GM18873 (cell line): ENCODE results near the gene KCNIP1.

Experiments
- ATAC-seq: cut with Tn5 transposase; IDR thresholded peaks from one replicate; pipeline ENCODE4 v1.9.1; 2021; ENCODE audit warnings: mild to moderate bottlenecking, moderate library complexity, moderate number of reproducible peaks; ENCODE audit not compliant: unreplicated experiment, low FRiP score

Gene KCNIP1

DNA sequence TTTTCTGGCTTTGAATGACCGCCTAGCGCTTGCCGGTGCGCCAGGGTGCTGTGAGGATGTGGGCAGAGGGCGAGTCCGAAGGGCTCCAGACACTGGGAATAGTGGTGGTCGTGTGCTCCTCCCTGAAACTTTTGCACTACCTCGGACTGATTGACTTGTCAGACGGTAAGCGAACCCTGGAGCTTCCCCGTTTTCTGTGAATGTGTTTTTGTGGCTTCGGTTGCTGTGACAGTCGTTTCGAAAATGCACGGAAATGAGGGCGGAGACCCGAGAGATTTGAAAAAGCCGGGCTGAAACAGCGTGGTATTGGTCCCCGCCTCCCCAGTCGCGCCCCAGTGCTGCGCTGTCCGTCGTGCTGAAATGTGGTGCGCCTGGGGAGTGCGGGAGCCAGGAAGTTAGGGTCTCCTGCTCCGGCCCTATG lies 177.2 kb downstream of the KCNIP1 start:
- no peak for ATAC-seq

DNA sequence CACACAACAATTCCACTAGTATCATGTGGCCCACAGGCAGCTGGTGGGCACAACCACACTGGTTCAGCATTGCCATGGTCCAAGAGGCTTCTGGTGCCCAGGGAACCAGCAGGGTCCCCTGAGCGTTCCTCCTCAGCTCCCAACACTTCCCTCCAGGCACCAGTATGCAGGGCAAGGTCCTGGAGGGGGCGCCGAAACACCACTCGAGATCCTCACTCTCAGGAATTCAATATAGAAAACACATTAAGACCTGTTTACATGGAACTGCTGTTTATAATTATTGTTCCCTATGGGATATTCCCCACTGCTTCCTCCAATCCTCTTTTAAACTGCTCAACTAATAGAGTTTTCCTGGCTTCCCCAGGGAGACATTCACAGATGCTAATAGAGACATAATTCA lies 187.8 kb downstream of the KCNIP1 start:
- ATAC-seq: no peak

- ATAC-seq: no peak
Observed at GRCh38 chr5:170693701-170694100, 189.9 kb downstream of the KCNIP1 start.

DNA sequence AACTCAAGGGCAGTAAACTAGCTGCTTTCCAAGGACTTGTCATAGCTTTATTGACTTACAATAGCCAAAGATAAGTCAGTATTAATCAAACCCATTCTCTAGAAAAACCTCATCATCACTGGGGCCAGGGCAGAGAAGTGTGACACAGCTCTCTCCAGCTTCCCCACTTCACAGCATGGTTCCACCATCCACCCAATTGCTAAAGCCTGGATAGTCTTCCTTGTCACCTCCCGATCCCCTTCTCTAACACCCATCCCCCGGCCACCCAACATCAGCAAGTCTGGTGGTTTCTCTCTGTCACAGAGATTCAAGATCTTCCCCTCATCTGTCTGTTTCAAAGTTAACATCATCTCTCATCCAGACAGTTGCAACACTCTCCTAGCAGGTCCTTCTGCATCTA lies 191.1 kb downstream of the KCNIP1 start:
- ATAC-seq: no peak

- ATAC-seq: no peak
Observed at GRCh38 chr5:170697031-170697430, 193.2 kb downstream of the KCNIP1 start.

DNA sequence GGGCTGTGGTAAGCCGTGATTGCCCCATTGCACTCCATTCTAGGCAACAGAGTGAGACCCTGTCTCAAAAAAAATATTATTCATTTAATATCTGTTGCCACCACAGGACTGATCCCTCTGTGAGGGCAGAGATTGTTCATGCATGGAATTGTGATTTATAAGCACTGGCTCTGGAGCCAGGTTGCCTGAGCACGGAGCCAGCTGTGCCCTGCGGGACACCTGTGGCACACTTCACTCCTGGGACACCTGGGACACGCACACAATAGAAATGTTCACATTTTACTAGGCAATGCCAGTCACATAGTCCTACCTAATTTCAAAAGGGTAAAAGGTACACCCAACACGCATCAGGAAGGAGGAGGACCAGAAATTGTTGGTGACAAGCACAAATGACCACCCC lies 196.7 kb downstream of the KCNIP1 start:
- ATAC-seq: no peak

DNA sequence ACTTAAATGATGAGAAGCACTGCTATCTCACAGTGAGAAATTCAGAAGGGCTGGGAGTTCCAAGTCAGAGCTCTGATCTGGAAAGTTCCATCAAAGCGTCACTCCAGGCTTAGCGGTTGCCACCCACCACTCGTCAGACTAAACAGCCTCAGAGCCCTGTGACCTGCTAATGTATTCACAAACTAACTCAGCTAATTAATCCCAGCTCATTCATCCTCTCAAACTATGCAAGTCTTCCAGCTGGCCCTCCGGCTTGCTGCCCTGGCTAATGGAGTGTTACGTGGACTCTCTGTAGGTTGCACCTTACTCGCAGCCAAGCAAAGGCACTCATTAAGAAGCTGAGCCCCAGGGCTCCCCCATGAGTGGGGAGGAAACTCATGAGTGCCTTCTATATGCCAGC lies 197.5 kb downstream of the KCNIP1 start:
- ATAC-seq: no peak

DNA sequence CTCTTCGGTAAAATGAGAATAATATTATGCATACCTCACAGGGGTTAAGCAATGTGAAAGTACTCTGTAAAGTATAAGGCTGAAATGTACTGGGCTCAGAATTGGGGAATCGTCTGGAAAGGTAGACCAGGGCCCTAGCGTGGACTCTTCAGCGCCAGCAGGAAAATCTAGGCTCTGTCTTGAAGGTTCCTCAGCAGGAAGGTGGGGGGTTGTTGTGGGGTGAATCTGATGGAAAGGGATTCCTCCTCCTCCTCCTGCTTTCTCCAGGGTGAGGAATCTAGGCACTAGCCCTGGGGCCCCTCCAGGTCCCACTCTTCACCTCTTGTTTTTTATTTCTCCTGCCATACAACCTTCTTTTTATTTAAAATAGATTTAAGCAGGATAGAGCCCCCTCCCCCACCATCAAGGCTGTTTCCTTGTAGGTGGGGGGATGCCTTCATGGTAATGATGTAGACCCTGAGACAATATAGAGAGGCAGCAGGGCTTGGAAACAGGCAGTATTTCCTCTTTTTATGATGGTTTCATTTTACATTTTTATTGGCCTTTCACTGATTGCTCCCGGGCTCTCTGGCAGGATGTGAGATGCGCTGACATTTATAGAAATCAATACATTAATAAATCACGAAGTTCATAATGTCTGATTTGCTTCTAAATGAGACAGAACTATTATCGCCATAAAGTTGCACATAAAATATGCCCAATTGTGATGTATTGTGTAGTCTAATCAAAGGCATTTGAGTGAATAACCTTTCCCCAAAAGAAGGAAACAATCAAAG lies 200.8 kb downstream of the KCNIP1 start:
- no peak for ATAC-seq

DNA sequence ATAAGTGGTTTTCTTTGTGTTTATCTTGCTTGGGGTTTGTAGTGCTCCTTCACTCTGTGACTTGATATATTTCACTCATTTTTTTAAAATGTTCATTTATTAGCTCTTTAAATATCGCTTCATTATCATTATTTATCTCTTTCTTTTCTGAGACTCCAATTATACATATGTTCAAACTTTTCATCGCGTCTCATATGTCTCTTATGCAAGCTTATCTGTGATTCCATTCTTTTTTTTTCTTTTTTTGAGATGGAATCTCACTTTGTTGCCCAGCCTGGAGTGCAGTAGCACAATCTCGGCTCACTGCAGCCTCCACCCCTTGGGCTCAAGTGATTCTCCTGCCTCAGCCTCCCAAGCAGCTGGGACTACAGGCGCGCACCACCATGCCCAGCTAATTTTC lies 205.8 kb downstream of the KCNIP1 start:
- ATAC-seq: no peak

DNA sequence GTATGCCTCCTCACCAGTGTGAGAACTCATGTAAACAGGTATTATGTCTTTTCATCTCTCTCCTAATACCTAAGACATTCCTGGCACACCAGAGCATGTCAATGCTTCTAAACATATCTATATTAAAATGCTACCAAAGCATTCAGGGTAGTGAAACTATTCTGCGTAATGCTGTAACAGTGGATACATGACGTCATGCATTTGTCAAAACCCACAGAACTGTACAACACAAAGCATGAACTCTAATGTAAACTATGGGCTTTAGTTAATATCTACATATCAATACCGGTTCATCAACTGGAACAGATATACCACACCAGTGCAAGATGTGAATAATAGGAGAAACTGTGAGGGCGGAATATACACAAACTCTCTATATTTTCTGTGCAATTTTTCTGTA lies 207.5 kb downstream of the KCNIP1 start:
- no peak for ATAC-seq

GRCh38 chr5:170715141-170715540 lies 211.3 kb downstream of the KCNIP1 start:
- ATAC-seq: no peak

- ATAC-seq: no peak
Observed at GRCh38 chr5:170716396-170716795, 212.6 kb downstream of the KCNIP1 start.

GRCh38 chr5:170719551-170719950 lies 215.7 kb downstream of the KCNIP1 start:
- no peak for ATAC-seq

DNA sequence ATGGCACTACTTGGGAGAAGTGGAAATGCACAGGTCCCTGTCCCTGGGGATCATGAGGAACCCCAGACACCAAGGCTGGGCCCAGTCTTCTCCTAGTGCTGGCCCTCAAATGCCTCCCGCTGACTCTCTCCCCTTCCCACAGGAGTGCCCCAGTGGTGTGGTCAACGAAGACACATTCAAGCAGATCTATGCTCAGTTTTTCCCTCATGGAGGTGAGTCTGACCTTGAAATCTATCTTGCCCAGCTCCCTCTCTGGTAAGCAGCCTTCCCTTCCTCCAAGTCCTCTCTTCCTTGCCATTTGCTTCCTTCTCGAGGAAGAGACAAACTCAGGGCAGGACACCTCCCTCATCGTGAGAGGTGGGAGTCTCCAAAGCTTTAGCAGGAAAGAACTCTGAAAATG lies 216.4 kb downstream of the KCNIP1 start:
- ATAC-seq: no peak

GRCh38 chr5:170720984-170721383 lies 217.2 kb downstream of the KCNIP1 start:
- no peak for ATAC-seq

DNA sequence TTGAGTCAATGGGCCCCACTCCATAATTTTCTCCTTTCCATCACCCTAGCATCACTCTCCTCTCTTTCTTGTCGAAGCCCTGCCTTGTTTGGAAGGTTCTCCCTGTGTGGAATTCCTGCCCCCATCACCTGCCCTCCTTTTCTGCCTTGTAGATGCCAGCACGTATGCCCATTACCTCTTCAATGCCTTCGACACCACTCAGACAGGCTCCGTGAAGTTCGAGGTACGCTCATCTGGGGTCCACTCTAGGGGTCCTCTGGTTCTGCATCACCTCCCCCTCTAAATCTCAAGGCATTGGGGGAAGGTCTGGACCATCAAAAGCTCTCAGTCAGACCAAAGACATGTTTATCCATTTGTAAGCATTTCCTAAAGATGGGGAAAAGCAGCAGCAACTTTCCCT lies 217.9 kb downstream of the KCNIP1 start:
- ATAC-seq: no peak

DNA sequence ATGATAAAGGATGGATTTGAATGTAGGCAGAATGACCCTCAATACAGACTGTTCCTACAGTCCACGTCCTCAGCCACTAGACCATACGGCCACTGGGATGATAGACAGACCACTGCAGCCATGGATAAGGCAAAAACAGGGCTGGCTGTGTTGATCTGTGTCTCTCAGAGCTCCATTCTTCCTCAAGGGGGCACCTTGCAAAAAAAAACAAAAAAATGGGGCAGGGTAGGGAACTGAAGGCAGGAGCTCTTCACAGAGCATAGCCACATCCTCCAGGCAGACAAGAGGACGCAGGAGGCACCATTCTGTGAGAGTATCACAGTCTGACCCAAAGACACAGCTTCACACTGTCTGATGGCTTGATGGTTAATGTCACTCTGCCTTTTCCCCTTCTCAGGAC lies 218.5 kb downstream of the KCNIP1 start:
- no peak for ATAC-seq

DNA sequence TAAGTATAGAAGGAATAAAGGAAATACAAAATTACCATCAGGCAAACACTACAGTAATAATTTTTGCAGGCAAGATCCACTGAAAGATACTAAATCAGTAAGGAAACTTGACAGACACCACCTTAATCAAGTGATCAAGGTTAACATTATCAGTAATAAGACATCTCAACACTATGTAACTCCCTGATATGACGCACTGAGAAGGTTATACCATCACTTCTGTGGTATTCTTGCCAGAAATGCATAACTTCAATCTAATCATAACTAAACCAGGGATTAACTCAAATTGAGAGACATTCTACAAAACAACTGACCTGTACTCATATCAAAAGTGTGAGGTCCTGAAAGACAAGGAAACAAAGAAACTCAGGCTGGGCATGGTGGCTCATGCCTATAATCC lies 227.2 kb downstream of the KCNIP1 start:
- no peak for ATAC-seq

DNA sequence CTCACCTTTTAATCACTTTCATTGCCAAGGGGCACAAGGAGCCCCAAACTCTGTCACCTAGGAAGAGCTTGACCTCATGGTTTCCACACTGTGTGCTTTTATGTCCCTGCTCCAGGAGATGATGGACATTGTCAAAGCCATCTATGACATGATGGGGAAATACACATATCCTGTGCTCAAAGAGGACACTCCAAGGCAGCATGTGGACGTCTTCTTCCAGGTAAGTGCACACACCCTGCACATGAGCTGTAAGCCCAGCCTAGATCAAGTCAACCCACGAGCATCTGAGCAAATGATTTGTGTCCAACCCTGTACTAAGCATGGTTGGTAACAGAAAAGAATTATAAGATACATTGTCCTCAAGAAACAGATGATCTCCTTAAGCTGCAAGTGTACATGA lies 228.9 kb downstream of the KCNIP1 start:
- no peak for ATAC-seq

DNA sequence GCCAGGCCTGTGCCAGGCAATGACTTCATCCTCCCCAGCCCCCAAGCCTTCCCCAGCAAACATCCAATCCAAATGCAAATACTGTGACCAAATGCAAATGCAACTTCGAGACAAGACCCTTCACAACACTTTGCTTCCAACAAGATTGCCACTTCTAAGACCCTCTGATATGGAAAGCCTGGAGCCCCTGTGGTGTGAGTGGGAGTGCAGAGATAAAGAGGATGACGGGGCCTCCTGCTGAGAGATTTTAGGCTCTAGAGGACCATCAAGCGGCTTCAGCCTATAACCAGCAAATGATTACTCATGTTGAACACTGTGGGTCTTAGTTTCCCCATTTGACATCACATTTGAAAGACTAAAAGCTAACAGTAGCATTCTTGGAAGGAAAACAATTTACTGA lies 233.1 kb downstream of the KCNIP1 start:
- no peak for ATAC-seq

- ATAC-seq: no peak
Observed at GRCh38 chr5:170737591-170737990, 233.8 kb downstream of the KCNIP1 start.

- ATAC-seq: no peak
Observed at GRCh38 chr5:170738840-170739239, 235.0 kb downstream of the KCNIP1 start.

DNA sequence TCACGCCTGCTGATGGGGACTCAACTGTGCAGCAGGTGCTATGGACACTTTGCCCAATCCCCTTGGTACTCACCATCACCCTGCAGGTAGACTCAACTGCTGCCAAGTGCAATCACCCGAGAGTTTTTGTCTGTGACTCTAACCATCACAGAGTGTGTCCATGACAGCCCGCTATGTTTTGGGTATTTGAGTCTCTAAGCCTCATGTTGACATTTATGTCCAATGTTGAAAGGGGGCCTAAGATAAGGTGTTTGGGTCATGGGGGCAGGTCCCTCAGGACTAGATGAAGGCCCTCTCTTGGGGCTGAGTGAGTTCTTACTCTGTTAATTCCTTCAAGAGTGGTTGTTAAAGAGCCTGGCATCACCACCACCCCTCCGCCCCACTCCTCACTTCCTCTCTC lies 235.6 kb downstream of the KCNIP1 start:
- no peak for ATAC-seq
